Lower leg skin (tissue), 3 donors: ENCODE results near the gene BBS2.

Experiments used
- POLR2A ChIP-seq, 2 donors: fragments of 450-650 bp; IDR thresholded peaks; one replicate each; pipeline ENCODE4 v1.6.1; 2016 to 2017; ENCODE audit warnings: antibody characterized with exemption in 2 of 2, mild to moderate bottlenecking in 1 of 2, moderate library complexity in 1 of 2
- TF ChIP-seq, protein P1 (sequence below), 3 donors: fragments of 450-650 bp; IDR thresholded peaks; one replicate each; pipeline ENCODE4 v1.5.1; 2016; ENCODE audit warnings: antibody characterized with exemption in 3 of 3, mild to moderate bottlenecking in 3 of 3, moderate library complexity in 2 of 3

DNA sequence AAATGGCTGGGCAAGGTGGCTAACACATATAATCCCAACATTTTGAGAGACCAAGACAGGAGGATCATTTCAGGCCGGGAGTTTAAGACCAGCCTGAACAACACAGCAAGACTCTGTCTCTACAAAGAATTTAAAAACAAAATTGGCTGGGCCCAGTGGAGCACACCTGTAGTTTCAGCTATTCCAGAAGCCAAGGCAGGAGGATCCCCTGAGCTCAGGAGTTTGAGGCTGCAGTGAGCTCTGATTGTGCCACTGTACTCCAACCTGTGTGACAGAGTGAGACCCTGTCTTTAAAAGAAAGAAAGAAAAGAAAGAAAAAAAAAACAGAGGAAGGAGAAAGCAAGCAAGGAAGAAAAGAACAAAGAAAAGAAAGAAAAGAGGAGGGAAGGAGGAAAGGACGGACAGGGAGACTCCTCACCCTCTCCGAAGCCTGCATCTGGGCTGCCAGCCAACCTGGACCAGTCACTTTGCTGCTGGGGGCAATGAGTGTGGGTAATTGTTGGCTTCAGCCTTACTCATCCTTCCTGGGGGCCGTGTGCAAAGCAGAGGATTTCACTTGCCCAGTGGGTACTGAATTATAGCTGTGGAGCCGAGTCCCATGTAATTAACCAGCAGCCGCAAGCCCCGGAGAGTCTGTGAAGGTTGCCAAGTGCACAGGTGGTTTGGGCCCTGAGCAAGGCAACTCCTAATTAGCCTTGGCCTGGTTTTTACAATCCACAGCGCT lies 38.4 kb upstream of the BBS2 start:
- TF ChIP-seq, protein P1, sequence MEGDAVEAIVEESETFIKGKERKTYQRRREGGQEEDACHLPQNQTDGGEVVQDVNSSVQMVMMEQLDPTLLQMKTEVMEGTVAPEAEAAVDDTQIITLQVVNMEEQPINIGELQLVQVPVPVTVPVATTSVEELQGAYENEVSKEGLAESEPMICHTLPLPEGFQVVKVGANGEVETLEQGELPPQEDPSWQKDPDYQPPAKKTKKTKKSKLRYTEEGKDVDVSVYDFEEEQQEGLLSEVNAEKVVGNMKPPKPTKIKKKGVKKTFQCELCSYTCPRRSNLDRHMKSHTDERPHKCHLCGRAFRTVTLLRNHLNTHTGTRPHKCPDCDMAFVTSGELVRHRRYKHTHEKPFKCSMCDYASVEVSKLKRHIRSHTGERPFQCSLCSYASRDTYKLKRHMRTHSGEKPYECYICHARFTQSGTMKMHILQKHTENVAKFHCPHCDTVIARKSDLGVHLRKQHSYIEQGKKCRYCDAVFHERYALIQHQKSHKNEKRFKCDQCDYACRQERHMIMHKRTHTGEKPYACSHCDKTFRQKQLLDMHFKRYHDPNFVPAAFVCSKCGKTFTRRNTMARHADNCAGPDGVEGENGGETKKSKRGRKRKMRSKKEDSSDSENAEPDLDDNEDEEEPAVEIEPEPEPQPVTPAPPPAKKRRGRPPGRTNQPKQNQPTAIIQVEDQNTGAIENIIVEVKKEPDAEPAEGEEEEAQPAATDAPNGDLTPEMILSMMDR (IDR thresholded peaks at IDR 0.05): no peak
- TF ChIP-seq POLR2A (IDR thresholded peaks at IDR 0.05): no peak
